NCI-H2107 treated with DMSO at 0.1 percent for 48 hours (cell line): ENCODE results near the gene LHX8.
"Not testable (repeated sequence)": the region's sequence is repeated elsewhere in the genome, so short reads cannot be mapped to it uniquely, and the experiment has no call there.

Source experiments
- DNase-seq: peaks from one replicate; lab custom pipeline; 2025; ENCODE audit not compliant: unreplicated experiment; lab: John Stamatoyannopoulos, UW

LHX8 gene

DNA sequence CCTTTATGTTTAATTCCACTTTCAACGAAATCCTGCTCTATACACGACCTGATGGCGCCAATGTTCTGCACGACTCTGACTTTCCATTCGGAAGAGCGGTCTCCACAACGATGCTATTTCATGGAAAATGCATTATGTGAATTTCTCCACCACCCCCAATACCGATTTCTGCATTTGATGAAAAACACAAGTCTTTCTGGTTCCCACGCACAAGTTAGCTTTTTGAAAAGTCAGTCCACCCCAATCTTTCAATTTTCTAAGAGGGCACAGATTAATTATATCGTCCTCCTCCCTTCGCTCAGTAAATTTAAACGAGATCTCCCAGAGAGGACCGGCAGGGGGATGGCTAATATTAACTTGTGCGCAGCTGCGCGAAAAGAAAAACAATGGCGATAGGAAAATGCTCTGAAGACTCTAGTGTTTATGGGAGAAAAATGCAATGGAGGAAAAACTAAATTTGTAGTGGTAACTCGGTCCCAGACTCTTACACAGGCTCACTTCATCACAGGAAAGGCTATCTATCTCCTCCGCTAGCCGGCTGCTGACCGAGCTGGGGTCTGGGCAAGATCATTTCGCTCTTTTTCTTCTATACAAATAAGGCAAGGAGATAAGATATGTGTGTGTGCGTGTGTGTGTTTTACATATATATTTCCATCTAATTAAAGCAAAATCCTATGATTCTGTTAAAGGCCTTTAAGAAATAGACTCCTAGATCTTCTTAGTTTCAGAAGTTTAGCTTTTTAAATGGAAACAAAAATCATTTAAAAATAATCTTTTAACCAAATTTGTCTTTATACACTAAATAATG, 1.2 kb upstream of the LHX8 start:
- DNase-seq, result no peak

DNA sequence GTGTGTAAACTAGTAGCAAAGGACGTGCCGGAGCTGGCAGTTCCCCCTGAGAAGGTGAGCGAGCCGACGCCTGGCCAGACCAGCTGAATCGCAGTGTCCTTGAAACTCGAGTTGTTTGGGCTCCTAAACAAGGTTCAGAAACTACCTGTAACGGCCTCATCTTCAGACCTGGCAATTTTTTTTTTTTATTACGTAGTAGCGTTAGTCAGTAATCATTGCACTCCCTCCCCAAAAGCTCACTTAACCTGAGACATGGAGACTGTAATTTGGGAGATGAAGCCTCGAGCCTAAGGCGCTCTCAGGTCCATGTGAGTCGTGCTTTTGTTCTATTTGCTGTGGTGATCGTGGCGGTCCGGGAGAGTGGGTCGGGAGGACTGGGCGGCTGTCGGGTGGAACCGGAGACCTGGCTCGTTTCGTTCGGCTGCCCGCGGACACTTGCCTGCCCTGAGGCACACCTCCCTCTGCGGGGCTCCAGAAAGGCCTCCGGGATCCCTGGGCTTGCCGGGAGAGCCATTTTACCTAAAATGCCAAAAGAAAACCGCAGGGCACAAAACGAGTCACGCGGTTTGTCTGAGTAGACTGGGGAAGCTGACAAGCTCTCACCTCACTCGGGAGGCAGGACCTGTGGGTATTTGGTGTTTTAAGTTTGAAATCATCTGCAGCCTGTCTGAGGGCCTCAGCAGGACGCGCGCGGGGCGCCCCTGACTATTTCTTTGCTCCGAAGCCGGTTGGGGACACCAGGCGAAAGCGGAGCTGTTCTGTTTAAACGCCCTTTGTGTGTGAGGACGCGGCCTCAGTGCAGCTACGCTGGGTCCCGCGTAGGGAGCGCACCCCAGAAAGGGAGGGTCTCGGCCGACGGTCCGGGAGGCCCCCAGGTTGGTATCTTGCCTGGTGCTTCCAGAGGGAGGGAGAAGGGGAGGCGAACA, 722 bp downstream of the LHX8 start:
- DNase-seq, result no peak

GRCh38 chr1:75135573-75136194, 1.5 kb downstream of the LHX8 start:
- no peak for DNase-seq

DNA sequence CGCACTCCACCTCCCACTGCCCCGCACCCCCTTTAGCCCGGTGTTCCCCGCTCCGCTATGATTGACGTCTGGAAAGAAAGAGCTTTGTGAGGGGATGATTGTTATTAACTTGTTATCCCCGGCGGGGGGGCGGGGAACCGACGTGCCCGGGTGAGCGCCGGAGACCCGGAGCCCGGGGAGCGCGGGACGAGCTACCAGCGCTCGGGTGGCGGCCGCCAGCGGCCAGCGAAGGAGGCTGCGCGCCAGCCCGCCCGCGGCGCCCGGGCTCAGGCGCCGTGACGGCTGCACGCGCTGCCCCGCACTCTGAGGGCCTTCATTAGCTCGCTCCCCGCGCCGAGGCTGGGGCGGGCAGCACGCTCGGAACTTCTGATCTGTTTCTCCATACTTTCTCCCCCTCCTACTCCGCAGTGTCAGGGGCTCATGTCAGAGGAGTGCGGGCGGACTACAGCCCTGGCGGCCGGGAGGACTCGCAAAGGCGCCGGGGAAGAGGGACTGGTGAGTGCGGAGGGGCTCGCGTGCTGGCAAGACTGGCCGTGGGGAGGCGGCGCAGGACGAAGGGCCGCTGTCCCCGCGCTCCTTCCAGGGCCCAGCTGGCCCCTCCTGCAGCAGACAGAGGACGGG, 2.1 kb downstream of the LHX8 start:
- DNase-seq, result no peak

DNA sequence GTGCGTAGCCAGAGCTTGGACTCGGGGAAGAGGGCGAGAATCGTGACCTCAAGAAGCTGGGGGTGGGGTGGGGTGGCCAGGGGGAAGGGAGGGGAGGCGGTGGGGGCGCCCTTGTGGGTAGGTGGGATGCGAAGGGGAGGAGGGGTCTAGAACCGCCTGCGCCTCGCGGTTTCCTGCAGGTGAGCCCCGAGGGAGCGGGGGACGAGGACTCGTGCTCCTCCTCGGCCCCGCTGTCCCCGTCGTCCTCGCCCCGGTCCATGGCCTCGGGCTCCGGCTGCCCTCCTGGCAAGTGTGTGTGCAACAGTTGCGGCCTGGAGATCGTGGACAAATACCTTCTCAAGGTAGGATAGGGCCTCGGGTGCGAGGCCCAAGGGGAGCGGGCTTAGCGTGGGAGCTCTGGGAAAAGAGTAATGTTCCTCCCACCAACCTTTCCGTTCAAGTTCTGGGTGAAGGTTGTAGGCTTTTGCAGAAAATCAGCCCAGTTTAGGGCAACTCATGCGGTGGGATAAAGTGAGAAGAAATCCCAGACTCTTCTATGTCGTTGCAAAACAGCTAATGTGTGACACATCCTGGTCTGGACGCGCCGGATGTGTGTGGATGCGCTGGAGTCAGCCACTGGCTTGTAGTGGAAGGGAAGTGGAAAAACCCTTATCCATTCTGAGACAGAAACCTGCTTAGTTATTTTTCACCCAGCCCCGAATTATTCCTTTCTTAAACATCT, 2.9 kb downstream of the LHX8 start:
- no peak for DNase-seq

DNA sequence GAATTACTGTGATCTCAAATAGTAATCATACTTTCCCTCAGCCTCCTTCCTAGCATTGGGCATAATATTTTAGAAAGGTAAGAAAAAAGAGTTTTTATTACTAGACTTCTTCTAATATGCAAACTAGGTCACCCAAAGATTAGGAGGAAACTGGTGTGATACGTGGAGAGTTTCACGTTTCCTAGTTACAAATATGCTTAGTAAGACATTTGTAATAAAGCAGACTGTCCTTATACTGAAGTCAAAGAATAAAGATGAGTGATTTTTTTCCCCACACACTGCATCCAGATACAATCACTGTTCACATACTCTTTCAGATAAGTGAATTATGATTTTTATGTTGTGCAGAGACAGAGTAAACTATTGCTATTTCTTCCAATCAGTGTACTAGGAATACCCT, 17.9 kb downstream of the LHX8 start:
- DNase-seq, result no peak

DNA sequence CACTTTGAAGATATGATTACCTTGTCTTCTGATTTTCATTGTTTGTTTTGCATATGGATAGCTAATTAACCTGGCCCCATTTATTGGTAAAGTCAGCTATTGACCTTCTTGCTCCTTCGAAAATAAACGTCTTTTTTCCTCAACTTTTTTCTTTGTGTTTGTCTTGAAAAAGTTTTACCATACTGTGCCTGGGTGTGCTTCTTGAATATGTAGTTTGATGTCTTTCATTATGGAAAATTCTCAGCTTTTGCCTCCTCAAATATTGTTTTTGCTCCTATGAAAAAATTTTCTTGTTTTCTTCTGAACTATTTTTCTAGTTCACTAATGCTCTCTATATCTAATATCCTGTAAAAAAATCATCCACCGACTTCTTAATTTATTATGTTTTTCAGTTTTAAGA, 25.0 kb downstream of the LHX8 start:
- no peak for DNase-seq

GRCh38 chr1:75165264-75165663, 31.1 kb downstream of the LHX8 start:
- no peak for DNase-seq

GRCh38 chr1:75166821-75167220, 32.6 kb downstream of the LHX8 start:
- no peak for DNase-seq

DNA sequence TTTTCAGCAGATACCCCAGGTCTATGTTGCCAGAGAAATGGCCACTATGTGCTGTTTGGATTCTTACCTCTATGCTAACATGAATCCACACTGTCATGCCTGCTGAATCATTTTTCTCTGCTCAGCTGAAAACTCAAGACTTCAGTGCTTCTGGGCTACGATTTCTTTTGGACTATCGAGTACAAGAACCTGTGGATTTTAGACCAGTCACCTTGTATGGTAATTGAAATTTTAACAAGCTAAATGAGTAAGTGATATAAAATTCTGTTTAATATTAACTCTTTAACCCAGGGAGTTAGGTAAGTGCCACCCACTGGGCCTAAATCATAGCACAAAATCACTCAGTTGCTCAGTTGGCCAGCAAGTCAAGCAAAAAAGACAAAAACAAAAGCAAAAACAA, 35.8 kb downstream of the LHX8 start:
- DNase-seq, result no peak

DNA sequence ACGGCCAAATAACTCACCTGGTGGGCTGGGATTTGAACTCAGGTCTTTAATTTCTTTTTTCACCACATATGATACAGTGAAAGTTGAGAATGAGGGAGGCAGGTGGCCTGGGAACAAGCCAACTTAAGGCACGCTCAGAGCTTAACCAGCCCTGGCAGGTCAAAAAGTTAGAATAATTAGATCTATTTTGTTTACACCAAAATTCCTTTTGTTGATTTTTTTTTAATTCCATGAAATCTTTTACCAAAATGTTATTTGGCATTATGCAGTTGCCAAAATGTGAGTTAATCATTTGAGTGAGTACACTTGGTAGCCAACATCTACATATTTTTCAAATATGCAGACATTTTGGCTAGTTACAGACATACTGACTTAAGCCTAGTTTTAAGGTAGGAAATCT, 36.8 kb downstream of the LHX8 start:
- DNase-seq, result no peak

- DNase-seq, result no peak
Measured at GRCh38 chr1:75171876-75172275, 37.7 kb downstream of the LHX8 start.

DNA sequence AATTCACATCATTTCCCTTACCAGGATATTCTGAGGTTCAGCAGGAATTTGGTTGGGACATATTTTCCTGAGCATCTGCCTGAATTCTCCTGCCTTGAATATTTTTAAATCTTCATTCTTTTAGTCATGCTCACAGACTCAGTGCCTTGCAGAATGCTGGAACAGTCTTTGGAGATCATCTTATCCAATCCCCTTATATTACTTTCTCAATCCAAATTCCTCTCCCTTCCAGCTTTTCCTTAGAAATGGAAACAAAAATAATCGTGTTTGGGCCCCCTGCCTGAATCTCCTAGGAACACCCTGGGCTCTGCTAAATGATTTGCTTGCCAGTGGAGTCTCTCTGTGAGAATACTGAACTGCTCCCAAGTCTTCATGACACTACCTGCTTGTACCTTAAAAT, 38.4 kb downstream of the LHX8 start:
- DNase-seq, result no peak

GRCh38 chr1:75174031-75174760, 40.0 kb downstream of the LHX8 start:
- DNase-seq, result no peak

DNA sequence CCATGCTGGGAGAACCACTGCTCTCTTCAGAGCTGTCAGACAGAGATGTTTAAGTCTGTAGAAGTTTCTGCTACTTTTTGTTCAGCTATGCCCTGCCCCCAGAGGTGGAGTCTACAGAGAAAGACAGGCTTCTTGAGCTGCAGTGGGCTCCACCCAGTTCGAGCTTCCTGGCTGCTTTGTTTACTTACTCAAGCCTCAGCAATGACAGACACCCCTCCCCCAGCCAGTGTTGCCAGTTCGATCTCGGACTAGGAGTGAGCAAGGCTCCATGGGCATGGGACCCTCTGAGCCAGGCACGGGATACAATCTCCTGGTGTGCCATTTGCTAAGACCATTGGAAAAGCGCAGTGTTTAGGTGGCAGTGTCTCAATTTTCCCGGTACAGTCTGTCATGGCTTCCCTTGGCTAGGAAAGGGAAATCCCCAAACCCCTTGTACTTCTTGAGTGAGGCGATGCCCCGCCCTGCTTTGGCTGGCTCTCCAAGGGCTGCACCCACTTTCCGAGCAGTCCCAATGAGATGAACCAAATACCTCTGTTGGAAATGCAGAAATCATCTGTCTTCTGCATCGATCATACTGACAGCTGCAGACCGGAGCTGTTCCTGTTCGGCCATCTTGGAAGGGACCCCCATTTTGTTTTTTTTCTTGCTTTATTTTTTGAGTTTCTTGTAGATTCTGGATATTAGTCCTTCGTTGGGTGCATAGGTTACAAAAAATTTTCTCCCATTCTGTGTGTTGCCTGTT, 47.2 kb downstream of the LHX8 start:
- not testable (repeated sequence) for DNase-seq

DNA sequence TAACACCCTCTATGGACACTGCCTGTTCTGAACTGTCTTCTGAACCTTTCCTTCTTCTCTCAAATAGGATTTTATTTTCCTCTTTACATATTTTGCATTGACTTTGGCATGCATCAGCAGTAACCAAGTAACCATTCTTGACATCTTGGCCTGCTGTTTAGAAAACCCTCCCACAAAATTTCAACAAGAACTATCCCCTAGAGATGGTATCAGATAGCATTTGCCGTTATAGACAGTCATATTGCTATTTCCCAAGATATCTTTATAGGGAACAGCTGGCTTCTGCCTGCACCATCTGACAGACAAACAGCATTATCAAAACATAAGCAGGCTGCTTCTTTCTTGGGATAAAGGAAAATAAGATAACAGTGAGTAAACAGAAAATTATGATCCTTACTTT, 54.7 kb downstream of the LHX8 start:
- DNase-seq, result no peak

- DNase-seq, result no peak
Measured at GRCh38 chr1:75198163-75198562, 64.0 kb downstream of the LHX8 start.

- DNase-seq, result no peak
Measured at GRCh38 chr1:75198761-75199160, 64.6 kb downstream of the LHX8 start.

GRCh38 chr1:75202751-75203150, 68.6 kb downstream of the LHX8 start:
- DNase-seq, result no peak
